OCI-LY1 (cell line): Measurements from ENCODE around the gene SDK1.

Experiments
- H2AFZ ChIP-seq: fragments of 200-600 bp; sonication (generic), shearing (Covaris generic); 2 replicates; pipeline ENCODE4 v1.6.0; 2014; ENCODE audit warnings: antibody characterized with exemption, mild to moderate bottlenecking, low read length
- H3F3A ChIP-seq: fragments of 200-600 bp; sonication (generic), shearing (Covaris generic); 2 replicates; pipeline ENCODE4 v1.6.0; 2014; ENCODE audit warnings: mild to moderate bottlenecking, antibody characterized with exemption, low read length, moderate library complexity; ENCODE audit not compliant: insufficient read depth
- H3K27ac ChIP-seq: fragments of 200-600 bp; sonication (generic); 2 replicates; pipeline ENCODE4 v1.5.1; 2014; ENCODE audit warnings: low read length, mixed run types, mild to moderate bottlenecking, low read depth; ENCODE audit not compliant: poor library complexity, severe bottlenecking
- H3K27me3 ChIP-seq: fragments of 200-600 bp; sonication (generic); 2 replicates; pipeline ENCODE4 v1.6.0; 2014; ENCODE audit warnings: antibody characterized with exemption, mild to moderate bottlenecking, low read length, moderate library complexity; ENCODE audit not compliant: insufficient read depth
- H3K36me3 ChIP-seq: fragments of 200-600 bp; sonication (generic); 2 replicates; pipeline ENCODE4 v1.6.1; 2014; ENCODE audit warnings: mild to moderate bottlenecking, antibody characterized with exemption, low read length, moderate library complexity, mixed read lengths; ENCODE audit not compliant: insufficient read depth
- H3K4me1 ChIP-seq: fragments of 200-600 bp; sonication (generic); 2 replicates; pipeline ENCODE4 v1.5.1; 2014; ENCODE audit warnings: mild to moderate bottlenecking, low read length, moderate library complexity; ENCODE audit not compliant: insufficient read depth, severe bottlenecking
- H3K4me2 ChIP-seq: fragments of 200-600 bp; sonication (generic), shearing (Covaris generic); 2 replicates; pipeline ENCODE4 v1.6.1; 2014; ENCODE audit warnings: low read length
- H3K4me3 ChIP-seq: fragments of 200-600 bp; sonication (generic); 2 replicates; pipeline ENCODE4 v1.5.1; 2014; ENCODE audit warnings: low read length, low read depth, mild to moderate bottlenecking, mixed read lengths; ENCODE audit not compliant: poor library complexity, severe bottlenecking
- H3K79me2 ChIP-seq: fragments of 200-600 bp; shearing (Covaris generic); 2 replicates; pipeline ENCODE4 v1.6.1; 2016; ENCODE audit warnings: mixed run types, low read length, mixed read lengths; ENCODE audit not compliant: insufficient read depth
- H3K9ac ChIP-seq: fragments of 200-600 bp; sonication (generic), shearing (Covaris generic); 2 replicates; pipeline ENCODE4 v1.6.1; 2014; ENCODE audit warnings: mild to moderate bottlenecking, low read length, mixed read lengths
- H3K9me2 ChIP-seq: fragments of 200-600 bp; sonication (generic), shearing (Covaris generic); 2 replicates; pipeline ENCODE4 v1.6.1; 2014; ENCODE audit warnings: low read depth, mild to moderate bottlenecking, low read length, mixed read lengths
- H3K9me3 ChIP-seq: fragments of 200-600 bp; shearing (Covaris generic); 2 replicates; pipeline ENCODE4 v1.6.1; 2014; ENCODE audit warnings: low read length, mixed read lengths
- H4K20me1 ChIP-seq: fragments of 200-600 bp; sonication (generic), shearing (Covaris generic); 2 replicates; pipeline ENCODE4 v1.6.0; 2016; ENCODE audit warnings: mild to moderate bottlenecking, low read length; ENCODE audit not compliant: insufficient read depth
- CTCF ChIP-seq: fragments of 200-600 bp; sonication (generic), shearing (Covaris generic); IDR thresholded peaks from 2 replicates; pipeline ENCODE4 v1.5.1; 2017; ENCODE audit warnings: mild to moderate bottlenecking, antibody characterized with exemption, low read length, moderate library complexity, mixed read lengths
- EZH2 ChIP-seq: fragments of 200-600 bp; sonication (generic), shearing (Covaris generic); IDR thresholded peaks from 2 replicates; pipeline ENCODE4 v1.8.0; 2017; ENCODE audit warnings: borderline replicate concordance, mixed run types, mild to moderate bottlenecking, antibody characterized with exemption, low read length, moderate library complexity, mixed read lengths

The SDK1 gene

GRCh38 chr7:4265676-4266075 lies 964.6 kb downstream of the SDK1 start:
- no peaks in the 10 kb centered on the region for H3K9me2 ChIP-seq
- H4K20me1 ChIP-seq = no peaks in the 10 kb centered on the region
- H3K36me3 ChIP-seq = no peaks in the 10 kb centered on the region
- no peak for TF ChIP-seq CTCF
- TF ChIP-seq EZH2 = no peak
- no peak overlapping the region for H3K4me2 ChIP-seq
- no peak overlapping the region for H3K27ac ChIP-seq
- no peaks in the 10 kb centered on the region for H3K4me1 ChIP-seq
- no peaks in the 10 kb centered on the region for H3K9me3 ChIP-seq
- H3F3A ChIP-seq = no peaks in the 10 kb centered on the region
- no peaks in the 10 kb centered on the region for H3K27me3 ChIP-seq
- H3K4me3 ChIP-seq = no peak overlapping the region
- H2AFZ ChIP-seq = no peak overlapping the region
- H3K9ac ChIP-seq = no peak overlapping the region
- no peaks in the 10 kb centered on the region for H3K79me2 ChIP-seq

GRCh38 chr7:4266270-4267040 lies 965.4 kb downstream of the SDK1 start:
- Histone ChIP-seq H3K9ac (no peak overlapping the region), H3K27ac (no peak overlapping the region), H3K4me1 (no peaks in the 10 kb centered on the region), H3K4me3 (no peak overlapping the region), H3K36me3 (no peaks in the 10 kb centered on the region), H4K20me1 (no peaks in the 10 kb centered on the region), H3K79me2 (no peaks in the 10 kb centered on the region), H3F3A (no peaks in the 10 kb centered on the region), H3K4me2 (no peak overlapping the region), H2AFZ (no peak overlapping the region), H3K9me2 (no peaks in the 10 kb centered on the region), H3K27me3 (no peaks in the 10 kb centered on the region), H3K9me3 (no peaks in the 10 kb centered on the region)
- TF ChIP-seq CTCF (no peak), EZH2 (no peak)

GRCh38 chr7:4267341-4268039 lies 966.4 kb downstream of the SDK1 start:
- Histone ChIP-seq H3K9ac (no peak overlapping the region), H3K4me1 (no peaks in the 10 kb centered on the region), H3K9me3 (no peaks in the 10 kb centered on the region), H3K79me2 (no peaks in the 10 kb centered on the region), H3K36me3 (no peaks in the 10 kb centered on the region), H3K27me3 (no peaks in the 10 kb centered on the region), H4K20me1 (no peaks in the 10 kb centered on the region), H3K27ac (no peak overlapping the region), H3F3A (no peaks in the 10 kb centered on the region), H3K9me2 (no peaks in the 10 kb centered on the region), H2AFZ (no peak overlapping the region), H3K4me2 (no peak overlapping the region), H3K4me3 (no peak overlapping the region)
- TF ChIP-seq CTCF = no peak
- no peak for TF ChIP-seq EZH2
